Subcutaneous adipose tissue (tissue), 4 donors: ENCODE data around the gene AVPI1. TPM values are rescaled to one million over a fixed set of nuclear protein-coding genes. Genes with fewer than 3 reads are reported as not detected.

ENCODE experiments used
- total RNA-seq, 4 donors: library from RNA; depleted of rRNA; stranded (reverse); fragments of >200 nt; gene quantifications; one replicate each; pipeline ENCODE4 v1.1.0, GENCODE V29; 2016
- TF ChIP-seq, protein P1 (sequence below): fragments of 450-650 bp; IDR thresholded peaks from one replicate; pipeline ENCODE4 v1.5.1; 2016; ENCODE audit warnings: low read depth, mild to moderate bottlenecking, control low read depth, antibody characterized with exemption, moderate library complexity

The AVPI1 gene
- total RNA-seq, 4 donors from 2014 or later = 29.5 to 107 (median 61.6) TPM

DNA sequence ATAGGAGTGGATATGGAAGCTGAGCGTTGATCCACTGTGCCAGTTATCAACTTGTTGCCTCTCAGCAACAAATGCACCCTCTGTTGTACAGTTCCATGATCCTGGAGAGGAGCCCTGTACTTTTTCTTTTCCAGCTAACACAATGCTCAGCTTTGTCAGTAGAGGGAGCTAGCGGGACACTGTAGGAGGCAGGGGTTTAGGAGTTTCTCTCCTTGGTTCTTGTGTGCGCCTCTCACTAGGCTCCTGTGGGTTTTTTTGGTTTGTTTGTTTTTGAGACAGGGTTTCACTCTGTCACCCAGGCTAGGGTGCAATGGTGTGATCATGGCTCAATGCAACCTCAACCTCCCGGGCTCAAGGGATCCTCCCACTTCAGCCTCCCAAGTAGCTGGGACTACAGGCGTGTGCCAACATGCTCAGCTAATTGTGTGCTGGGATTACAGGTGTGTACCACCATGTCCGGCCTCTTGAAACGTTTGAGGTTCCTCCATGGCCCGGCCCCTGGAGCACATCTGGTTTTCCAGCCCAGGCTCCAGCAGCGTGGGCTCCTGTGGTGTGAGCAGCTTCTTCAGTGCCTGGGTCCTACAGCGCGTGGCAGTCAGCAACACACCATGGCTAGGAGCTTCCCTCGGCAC is 14.5 kb upstream of the AVPI1 start:
- TF ChIP-seq, protein P1, sequence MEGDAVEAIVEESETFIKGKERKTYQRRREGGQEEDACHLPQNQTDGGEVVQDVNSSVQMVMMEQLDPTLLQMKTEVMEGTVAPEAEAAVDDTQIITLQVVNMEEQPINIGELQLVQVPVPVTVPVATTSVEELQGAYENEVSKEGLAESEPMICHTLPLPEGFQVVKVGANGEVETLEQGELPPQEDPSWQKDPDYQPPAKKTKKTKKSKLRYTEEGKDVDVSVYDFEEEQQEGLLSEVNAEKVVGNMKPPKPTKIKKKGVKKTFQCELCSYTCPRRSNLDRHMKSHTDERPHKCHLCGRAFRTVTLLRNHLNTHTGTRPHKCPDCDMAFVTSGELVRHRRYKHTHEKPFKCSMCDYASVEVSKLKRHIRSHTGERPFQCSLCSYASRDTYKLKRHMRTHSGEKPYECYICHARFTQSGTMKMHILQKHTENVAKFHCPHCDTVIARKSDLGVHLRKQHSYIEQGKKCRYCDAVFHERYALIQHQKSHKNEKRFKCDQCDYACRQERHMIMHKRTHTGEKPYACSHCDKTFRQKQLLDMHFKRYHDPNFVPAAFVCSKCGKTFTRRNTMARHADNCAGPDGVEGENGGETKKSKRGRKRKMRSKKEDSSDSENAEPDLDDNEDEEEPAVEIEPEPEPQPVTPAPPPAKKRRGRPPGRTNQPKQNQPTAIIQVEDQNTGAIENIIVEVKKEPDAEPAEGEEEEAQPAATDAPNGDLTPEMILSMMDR = no peak

DNA sequence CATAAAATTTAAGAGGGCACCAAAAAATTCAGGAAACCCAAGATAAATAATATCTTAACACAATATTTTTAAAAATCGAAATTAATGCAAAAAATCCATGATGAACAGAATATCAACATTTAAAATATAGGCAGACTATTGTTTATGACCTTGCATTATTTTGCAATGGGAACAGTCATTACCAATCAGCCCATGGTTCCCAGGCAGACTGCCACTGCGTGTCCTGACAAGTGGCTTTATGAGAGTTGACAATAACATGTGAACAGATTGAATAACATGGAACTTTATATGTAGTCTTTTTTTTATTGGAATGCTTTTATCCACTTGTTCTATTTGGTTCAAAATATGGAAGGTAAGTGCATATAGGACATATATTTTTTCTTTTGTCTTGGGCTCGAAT is 3.1 kb upstream of the AVPI1 start:
- TF ChIP-seq, protein P1 = no peak

DNA sequence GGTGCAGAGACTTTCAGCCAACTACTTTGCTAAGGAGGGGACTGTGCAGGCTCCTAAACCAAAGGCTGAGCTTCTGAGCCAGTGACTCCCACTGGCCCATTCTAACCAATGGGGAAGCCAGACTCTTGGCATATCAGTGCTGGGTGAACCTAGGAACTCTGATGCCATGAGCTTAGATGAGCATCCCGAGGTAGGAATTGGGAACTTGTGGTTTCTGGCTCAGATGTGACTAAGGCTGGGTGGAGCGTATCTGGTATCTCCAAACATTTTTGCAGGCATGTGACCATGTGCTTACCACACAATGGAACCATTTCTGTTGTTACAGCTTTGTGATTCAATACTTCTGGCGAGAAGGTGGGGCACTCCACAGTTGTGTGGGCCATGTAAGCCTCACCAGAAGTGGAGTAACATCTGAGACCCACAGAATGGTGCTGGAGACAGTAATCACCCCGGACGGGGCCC is 2.5 kb upstream of the AVPI1 start:
- TF ChIP-seq, protein P1 = no peak

DNA sequence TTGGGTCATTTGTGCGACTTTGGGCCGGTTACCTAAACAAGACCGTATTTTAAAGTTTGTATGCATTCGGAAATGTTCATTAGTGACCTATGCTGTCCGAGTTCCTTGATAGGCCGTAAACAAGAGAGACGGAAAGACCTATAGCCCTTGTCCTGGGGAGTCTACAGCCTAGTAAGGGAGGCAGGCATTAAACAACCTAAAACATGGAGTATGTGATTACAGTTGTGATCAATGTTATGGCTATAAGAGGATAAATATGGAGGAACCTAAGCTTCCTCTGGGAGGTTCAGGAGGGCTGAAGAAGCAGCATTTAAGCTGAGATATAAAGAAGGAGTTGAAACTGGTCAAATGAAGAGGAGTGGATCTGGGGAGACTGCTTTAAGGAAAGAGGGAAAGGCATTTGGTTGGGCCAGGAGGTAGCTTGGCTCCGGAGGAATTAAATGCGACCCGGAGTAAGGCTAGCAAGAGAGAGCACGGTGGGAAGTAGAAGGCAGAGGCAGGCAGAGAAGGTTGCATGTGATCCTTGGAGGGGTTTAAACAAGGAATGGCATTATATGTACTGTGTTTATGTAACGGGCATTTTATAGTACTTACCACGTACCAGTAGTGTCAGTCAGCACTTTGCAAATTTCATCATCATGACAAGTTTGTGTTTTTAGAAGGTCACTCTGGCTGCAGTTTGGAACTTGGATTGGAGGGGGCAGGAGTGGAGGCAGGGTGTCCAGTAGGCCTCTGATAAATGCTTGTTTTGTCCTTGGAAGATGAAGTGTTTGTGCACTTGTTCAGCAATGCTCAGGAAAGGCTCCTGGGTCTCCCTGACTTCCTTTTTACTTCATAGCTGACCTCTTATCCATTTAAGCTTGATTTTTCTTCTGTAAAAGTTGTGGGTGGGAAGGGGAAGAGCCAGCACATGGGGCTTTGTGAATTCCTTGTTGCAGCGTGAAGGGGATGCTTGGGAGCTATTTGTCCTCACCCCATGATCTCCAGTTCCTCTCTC is 1.0 kb upstream of the AVPI1 start:
- TF ChIP-seq, protein P1 = no peak

DNA sequence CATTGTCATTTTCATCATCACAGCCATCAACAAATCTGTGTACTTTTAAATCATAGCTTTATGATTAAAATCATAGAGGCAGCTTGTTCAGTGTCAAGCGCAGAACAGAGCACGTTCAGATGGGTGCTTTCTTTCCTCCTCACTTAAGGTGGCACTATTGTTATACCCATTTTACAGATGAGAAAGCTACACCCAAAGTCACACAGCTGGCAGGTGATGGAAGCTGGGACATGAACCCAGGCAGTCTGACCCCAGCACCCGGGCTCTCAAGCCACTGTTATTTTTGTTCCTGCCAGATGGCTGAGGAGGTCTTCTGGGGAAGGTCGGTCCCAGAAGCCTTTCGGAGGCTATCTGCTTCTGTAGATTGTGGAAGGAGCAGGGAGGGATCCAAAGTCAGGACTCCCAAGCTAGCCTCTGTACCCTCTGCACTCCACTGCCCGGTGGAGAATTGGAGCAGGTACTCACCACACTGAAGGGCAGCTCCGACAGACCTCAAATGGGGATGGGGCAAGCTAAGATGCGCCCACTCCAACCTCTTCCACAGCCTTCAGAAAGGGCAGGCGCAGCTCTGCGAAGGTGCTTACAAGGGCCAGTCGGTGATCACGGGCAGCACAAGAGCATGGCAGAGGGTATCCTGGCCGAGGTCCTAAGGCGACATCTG is 610 bp downstream of the AVPI1 start:
- TF ChIP-seq, protein P1 = no peak

DNA sequence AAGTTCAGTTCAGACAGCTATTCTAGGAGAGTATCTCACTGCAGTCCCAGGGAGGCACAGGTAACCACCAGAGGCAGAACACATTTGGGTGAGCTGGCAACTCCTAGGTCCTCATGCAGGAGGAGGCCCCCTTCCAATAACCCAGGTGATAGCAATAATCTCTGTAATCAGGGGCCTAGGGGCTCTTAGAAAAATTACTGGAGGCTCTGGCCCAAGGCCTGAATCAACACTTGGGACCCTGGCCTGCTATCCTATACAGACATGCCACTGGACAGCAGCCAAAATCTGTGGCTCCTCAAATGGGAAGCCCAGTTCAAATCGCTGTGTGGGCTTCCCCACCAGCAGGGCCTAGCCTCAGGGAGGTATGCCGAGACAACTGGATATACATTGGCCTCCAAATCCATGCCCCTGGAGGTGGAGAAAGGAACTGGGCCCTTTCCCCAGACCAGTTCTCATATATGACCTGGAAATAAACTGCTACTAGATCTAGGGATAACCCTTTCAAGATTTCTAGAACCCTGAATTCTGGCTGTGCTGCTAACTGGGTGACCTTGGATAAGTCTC is 1.6 kb downstream of the AVPI1 start:
- TF ChIP-seq, protein P1 = no peak
